Measurements from ENCODE around the gene SEMA4C.
A peak's percentile ranks its signal among the peaks of the same experiment; 100 is the strongest.

The SEMA4C gene

DNA sequence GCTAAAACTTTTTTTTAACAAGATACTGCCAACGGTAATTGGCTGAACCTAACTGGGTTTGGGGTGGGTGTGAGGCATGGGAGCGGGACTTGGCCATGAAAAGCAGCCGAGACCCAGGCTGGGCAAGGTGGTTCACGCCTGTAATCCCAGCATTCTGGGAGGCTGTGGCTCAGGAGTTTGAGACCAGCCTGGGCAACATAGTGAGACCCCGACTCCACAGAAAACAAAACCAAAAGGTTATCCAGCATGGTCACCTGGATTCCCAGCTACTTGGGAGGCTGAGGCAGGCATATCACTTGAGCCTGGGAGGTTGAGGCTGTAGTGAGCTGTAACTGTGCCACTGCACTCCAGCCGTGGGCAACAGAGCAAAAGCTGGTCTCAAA lies 11.0 kb upstream of the SEMA4C start:
- DNase-seq: no peak

DNA sequence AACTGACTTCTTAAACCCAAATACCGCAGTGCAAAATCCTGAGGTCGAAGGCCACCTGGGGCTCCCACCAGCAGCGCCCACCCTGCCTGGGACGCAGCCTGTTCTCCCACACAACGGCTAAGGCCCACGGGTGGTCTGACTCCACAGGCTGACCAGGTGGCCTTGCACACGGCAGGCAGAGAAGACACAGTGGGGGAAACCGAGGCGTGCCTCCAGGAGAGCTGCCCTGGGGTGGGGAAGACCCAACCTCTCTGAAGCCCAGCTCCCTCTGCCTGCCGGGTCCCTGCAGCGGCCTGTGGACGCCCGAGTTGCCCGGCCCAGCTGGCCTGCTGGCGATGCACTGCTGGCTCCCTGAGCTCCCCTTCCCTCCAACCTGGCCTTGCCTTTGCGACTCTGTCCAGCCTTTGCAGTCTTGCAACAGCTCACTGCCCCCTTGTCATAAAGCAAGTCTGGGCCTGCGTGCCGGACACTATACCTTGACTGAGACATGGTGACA lies 9.7 kb upstream of the SEMA4C start:
- no peak for DNase-seq

DNA sequence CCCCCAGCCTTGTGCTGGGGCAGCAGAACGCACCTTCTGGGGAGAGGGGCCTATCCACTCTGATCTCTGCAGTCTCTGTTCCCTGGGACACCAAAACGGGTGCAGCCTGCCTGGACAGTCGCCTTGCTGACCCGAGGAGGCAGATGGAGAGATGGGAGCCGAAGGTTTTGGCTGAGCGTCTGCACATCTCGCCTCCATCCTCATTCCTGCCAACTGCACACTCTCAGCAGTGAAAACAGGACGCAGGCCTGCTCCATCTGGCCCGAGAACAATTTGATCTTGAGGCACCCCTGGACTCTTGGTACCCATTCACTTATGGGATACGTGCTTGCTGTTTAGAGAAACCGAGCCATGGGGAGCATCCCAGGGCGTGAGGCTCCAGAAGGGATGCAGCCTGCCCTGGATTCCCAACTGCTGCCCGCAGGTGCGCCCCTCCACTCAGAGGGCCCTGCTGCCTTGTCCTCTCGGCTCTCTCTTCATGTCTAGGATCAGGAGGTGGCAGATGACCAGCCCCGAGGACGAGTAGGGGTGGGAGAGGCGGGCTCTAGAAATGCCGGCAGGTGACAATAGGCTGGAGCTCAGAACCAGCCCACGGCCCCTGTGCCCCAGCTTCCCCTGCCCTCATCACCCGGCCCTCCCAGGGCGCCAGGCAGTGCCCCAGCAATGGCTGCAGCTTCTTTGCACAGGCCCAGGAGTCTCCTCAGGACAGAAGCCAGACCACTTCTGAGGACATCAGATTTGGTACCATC lies 9.1 kb upstream of the SEMA4C start:
- no peak for DNase-seq

DNA sequence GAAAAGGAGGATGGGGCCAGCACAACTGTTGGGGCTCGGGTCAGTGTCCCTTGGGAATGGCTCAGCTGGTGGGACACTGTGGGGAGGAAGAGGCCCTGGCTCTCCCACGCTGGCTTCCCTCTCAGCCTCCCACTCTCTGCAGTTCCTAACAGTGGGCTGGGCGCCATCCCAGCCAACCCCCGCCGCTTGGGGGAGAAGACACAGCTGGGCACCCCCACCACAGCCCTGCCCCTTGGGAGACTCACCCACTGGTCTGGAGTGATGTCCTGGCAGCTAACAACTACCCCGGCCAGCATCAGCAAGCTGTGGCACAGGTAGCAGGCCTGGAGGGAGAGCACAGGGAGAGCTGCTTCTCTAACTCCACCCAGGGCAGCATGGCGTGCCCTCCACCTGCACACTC lies 8.3 kb upstream of the SEMA4C start:
- DNase-seq: no peak

DNA sequence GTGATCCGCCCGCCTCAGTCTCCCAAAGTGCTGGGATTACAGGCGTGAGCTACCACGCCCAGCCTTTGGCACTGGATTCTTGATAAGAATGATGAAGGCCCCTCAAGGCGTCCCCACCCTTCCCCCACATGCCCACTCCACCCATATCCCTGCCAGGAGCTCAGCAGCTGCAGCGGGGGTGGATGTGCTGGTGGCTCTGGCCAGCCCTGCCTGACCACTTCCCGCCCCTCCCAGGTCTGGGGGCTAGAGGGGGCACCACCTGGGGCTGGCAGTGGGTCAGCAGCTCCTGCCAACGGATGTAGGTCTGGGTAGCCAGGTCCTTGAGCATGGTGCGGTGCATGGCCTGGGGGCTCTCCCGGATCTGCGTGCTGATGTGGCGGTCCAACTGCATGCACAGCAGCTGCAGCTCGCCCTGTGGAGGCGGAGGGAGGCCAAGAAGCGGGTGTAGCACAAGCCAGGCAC lies 7.8 kb upstream of the SEMA4C start:
- DNase-seq: no peak

DNA sequence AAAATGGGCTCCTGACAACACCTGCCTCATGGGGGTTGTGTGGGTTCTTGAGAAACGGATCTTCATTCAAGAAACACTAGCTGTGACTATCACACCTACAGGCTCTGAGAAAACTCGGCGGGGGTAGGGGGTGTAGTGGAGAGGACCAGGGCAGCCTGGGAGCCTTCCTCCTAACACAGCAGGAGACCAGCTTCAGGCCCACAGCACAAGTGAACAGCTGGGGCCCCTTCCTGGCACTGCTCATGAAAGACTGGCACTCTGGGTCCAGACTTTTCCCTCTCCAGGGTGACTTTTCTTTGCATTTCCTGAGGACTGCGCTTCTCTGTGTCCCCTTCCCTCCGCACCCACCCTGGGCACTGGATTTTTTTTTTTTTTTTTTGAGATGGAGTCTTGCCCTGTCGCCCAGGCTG lies 7.2 kb upstream of the SEMA4C start:
- no peak for DNase-seq

DNA sequence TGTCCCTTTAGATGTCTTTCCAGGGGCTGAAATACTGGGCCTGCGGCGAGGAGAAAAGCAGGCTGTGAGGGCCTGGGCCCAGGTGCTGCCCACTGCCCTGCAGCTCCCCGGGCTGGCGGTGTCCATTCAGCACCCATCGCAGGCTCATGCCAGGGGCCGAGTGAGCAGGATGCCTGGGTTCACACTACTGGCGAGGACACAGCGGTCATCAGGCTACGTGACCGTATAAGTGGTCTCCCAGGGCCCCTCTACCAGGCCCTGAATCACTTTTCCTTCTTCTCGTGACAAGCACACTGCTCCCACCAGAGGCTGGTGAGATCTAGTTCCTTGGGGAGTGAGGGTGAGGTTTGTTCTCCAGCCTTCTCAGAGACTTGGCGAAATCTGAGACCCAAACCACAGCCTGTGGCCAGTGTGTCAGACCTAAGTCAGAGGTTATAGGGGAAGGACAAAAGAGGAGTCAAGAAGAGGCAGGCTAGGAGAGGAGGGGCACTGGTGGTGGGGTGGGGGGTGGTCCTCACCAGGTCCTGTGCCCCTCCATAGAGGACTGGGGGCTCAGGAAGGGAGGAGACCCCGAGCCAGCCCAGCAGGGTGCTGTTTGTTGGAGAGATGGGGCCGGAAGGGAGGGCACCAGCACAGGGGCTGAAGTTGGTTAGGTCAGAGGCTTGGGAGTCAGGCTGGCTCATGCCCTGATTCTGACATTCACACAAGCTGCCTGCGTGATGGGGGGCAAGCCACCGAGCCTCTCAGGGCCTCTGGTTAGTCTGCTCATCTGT lies 6.6 kb upstream of the SEMA4C start:
- DNase-seq: no peak

DNA sequence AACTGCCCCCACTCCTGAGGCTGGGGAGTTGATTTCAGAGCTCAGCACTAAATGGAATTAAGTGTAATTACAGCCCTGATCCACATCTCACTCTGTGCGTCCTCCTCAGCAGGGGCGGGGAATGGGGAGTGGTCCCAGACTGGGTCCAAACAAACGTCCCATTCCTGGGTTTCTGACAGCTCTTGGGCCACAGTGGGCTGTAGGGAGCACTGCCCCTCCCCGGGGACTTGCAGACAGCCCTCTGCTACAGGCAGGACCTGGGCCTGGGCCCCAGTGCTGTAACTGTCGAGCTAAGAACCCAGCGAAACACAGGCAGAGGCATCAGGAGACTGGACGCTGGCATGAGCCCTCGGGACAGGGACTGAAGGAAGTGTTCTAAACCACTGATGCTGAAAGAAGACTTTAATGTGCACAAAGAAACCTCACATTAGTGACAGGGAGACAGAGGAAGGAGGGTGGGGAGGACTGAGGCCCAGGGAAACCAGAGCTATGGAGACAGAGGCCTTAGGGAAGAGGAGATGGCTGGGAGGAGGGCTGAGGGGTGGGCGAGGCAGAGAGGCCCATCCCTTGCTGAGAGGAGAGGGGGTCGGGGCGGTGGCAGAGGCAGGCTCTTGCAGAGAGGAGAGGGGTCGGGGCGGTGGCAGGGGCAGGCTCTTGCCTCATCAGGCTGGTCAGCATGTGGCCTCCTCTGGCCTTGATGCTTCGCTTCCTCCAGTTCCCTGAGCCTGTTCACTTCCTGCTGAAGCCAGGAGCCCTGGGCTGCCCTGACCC lies 5.8 kb upstream of the SEMA4C start:
- no peak for DNase-seq

DNA sequence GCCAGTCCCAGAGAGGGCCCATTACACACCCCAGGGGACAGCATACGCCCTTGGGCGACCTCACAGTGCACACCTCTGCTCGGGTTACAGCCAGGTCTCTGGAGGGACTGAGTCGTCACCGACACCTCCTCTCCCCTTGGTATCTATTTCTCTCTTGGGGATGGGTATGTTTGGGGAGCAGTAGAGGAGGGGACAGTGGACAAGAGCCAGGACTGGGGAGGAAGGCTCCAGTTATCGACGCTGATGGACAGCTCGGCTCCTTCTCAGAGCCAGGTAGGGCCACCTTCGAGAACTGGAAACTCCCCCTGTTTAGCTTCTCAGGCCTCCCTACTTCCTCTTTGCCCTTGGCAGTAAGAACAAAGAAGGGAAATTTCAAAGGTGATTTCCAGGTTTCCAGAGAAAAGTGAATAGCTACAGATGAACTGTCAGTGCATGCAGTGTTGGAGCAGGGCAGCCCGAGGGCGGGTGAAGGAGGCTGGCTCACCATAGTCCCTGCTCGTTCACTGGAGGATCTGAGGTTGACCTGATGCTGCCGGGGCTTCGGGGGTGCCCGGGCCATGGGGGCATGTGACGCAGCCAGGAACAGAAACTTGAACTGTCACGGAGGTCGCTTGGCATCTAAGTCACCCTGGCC lies 4.4 kb upstream of the SEMA4C start:
- peak; percentile 10 for DNase-seq

DNA sequence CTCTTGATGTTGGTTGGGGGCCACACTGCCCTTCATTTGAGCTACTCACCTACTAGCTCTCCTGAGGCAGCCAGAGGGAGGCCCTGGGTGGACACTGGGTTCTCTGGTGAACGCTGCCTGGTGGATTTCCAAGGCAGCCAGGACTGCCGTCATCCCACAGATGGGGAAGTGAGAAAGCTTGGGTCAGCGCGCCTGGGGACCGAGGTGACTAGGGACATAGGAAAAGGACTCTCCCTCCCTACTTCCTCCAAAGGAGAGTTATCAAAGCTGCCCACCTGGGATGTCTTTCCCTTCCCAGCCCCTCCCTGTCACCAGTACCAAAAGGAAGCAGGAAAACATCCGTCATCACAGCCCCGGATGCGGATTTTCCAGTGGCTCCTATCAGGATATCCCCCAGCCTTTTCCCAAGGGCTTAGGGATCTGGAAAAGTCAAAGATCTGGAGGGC lies 3.8 kb upstream of the SEMA4C start:
- no peak for DNase-seq

DNA sequence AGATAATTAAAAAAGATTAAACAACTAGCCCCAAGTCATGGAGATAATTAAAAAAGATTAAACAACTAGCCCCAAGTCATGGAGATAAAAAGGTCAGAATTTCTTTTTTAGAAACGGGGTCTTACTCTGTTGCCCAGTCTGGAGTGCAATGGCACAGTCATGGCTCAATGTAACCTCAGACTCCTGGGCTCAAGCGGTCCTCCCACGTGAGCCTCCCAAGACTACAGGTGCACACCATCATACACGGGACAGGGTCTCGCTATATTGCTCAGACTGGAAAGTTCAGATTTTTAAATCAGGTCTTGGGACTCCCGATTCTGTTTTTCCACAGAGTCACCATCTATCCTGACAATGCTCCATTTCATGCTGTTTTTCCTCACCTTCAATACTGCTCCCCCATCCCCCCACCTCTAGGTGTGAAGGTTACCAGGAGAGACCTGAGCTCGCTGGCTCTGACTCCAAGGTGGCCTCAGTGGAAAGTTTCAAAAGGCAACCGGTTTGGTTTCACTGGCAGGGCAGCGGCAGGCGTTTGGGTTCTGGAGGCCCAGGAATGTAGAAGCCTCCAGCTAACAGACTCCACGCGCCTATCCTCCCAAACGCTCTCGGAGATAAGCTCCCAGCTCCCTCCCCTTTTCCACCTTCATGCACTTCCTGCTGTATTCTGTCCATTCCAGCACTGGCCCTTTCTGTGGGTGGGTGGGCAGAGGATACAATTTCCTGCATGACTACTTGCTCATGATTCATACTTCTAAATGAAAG lies 2.9 kb upstream of the SEMA4C start:
- DNase-seq: no peak

DNA sequence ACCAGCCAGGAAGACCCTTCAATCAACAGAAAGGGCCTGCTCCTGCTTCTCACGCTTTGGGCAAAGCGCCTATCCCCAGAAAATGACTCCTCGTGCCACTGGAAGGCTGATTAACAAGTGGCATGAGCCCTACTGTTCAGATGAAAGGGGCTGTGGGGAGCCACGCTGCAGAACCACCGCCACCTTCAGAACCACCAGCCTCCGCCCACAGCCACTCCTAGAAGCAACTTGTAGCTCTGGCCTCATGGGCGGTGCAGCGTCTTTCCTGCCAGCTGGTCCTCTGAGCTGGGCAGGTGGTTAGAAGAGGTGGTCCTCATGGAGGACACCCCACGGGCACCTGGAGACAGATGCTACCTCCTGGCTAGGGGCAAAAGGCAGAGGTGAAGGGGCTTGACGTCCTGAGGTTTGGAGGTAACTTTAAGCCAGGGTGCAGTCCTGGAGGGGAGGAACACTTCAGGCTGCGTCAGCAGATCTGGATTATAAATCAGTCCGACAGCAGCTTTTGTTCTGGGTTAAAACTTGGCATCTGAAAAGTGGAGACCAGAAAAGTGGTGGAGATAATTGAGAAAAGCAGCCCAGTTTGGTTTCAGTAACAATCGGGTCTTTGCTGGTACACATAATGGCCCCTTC lies 861 bp upstream of the SEMA4C start:
- peak; percentile 28 for DNase-seq

DNA sequence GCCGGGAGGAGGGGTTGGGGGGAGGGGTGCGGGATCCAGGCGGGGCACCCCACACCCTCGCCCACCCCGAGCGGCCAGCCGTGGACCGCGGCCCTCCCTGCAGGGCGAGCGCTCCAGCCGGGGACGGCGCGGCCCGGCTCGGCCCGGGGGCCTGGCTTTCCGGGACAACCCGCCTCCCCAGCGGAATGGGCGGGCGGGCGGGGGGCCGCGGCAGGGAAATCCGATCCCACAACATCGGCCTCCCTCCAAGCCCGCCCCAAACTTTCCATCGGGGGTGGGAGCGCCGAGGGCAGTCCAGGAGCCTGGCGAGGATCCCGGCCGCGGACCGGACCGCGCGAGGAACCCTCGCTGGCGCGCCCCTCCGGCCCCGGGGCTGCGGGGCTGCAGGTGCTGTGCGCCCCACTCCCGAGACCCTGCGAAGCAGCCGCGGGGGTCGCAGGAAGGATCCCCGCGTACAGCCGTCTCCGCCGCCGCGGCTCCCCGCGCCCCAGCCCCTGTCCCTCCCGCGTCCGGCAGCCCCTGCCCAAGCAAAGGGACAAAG lies 529 bp downstream of the SEMA4C start:
- DNase-seq: no peak

DNA sequence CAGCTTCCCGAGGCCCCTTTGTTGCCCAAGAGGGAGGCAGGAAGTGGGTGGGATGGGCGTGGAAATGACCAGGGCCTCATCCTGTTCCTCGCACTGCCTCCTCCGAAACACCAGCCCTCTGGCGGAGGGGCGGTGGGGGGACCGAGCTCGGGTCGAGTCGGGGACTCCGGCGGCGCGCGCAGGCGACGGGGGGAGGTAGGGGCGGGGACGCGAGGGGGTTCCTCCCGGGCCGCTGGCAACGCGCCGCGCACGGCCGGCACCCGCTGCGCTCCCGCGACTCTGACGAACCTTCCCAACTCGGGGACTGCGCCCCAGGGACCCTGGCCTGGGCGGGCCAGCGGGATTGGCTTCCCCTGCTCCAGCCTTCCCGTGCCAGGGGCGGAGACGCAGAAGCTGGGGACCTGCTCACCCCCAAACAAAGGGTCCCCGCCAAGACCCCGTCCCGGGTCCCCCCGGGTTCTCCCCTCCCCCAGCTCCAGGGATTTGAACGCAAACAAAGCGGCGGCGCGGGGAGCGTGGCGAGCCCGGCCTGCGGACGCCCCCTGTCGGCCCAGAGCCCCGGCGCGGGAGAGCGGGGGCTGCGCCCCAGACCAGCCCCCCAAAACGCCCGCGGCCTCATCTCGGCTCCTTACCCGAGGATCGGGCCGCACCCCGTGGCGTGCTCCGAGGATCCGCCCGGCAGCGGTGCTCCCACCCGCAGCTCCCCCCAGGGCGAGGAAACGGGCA lies 1.2 kb downstream of the SEMA4C start:
- peak; percentile 41 for DNase-seq

DNA sequence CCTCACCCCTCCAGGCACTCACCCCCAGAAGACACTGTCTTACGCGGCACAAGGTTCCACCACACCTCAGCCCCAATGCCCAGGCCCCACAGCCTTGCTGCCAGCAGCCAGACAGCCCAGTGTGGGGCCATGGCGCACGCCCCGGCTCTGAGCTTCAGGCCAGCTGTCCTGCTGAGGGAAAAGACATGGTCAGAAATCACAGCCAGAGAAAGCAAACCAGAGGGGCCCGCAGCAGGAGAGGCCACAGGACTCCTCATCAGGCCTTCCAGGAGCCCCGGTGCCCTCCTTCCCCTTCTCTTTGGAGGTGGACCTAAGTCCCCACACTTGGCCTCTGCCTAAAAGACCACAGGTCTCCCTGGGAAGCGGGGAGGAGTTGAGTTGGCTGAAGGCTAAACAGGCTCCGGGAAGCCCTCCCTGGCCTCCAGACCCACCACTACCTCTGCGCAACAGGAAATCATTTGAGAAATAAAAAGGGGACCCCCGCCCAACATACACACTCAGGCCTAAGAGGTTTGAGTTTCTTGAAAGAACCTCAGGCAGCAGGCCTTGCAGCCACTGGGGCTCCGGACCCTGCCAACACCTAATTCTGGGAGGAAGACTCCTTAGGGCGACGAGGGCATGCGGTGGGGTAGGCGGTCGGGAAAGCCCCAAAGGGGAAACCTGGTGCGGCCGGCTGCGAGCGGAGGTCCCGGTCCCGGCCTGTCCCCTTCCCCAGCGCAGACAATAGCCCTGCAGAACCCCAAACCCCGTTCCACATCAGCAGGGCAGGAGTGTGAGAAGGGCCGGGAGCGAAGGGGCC lies 1.9 kb downstream of the SEMA4C start:
- no peak for DNase-seq

DNA sequence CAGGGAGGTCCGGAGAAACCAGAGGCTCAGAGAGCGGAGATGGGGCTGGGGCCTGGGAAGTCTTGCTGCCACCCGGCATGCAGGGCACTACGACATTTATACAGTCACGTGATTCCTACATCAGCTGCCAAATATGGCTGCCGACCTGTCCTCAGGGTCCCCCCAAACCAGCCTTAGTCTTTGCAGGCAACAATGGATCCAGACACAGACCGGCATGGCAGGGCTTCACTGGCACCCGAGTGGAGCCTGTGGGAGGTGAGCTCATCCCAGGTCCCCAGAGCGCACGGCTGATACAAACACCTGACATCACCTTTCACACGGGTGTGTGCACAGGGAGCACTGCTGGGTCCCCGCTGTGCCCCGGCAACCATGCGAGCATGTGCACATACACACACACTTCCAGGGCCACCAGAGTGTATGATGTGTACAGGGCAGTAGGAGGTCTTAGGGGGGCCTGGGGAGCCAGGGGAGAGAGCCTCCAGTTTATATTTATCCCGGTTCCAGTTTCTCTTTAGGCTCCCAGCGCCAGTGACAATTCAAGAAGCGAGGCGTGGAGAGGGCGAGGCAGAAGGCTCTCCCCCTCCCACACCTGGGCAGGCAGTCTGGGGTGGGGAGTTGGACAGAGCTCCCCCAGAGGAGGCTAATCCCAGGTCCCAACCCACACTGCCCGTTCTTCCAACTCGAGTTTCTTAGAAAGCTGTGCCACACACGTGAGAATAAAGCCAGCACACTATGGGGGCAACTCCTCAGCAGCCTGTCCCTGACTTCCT lies 2.7 kb downstream of the SEMA4C start:
- peak; percentile 31 for DNase-seq

DNA sequence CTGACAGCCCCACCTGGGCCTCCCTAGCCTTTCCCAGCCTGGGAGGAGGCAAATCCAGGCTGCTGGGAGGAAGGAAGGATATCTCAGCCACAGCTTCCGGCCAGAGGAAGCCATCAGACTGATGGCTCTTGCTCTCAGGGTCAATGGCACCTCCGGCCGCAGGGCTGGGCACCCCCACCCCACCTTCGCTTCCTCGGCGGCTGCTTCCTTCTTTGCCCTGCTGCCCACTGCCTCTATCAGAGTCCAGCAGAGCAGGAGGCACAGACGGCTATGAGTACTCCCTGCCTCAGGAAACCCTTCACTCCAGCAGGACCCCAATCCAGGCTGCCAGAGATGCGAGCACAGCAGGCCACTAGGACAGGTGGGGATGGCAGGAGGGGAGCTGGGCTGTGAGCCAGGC lies 3.3 kb downstream of the SEMA4C start:
- no peak for DNase-seq

DNA sequence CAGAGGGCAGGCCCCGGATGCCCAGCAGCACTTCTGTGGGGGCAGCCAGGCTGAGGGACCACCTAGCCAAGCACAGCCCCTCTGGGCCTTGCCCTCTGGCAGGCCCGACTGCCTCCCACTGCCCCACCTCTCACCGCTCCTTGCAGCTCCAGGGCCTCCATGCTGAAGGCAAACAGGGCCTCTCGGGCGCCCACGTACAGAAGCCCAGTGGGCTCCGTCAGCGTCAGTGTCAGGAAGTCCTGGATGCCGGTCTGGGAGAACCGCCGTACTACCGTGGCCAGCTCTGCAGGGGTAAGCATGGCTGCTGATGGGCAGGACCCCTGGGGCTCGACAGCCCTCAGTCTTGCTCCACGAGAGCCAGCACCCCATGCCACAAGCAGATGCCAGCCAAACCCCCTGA lies 3.7 kb downstream of the SEMA4C start:
- no peak for DNase-seq

DNA sequence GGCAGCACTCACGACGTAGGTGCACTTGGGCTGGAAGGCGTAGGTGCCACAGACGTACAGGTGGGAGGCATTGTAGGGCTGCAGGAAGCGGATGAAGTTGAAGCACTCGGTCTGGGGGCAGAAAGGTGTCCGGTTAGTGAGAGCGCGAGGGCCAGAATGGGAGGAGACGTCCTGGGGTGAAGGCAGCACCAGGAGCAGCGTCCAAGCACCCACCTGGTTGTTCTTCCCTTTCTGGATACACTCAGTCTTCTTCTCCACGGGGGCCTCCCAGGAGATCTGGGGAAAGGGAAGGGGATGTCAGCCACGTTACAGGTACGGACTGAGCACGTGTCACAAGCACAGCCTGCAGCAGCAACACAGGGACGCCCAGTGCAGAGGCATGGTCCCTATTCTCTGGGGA lies 4.2 kb downstream of the SEMA4C start:
- DNase-seq: no peak
